ENCODE data around the gene SMIM35. TPM values are rescaled to one million over a fixed set of nuclear protein-coding genes. Genes with fewer than 3 reads are reported as not detected.
A peak's percentile ranks its signal among the peaks of the same experiment; 100 is the strongest.
"Not testable (repeated sequence)": the region's sequence is repeated elsewhere in the genome, so short reads cannot be mapped to it uniquely, and the experiment has no call there.

Gene SMIM35
- total and polyA plus RNA-seq, 4 experiments from 2014 or later = 0.21 to 0.76 (median 0.50) TPM

- Histone ChIP-seq H3K9me3 (ENCODE audit: control insufficient read depth in 1 of 2, low read length in 2 of 2) (no peaks in the 10 kb centered on the region), H3K36me3 (ENCODE audit: insufficient read depth, low read length) (no peaks in the 10 kb centered on the region), H3K4me3 (ENCODE audit: low read length in 2 of 2) (no peak overlapping the region), H3K4me1 (ENCODE audit: insufficient read depth, low read length) (no peaks in the 10 kb centered on the region), H3K27ac (ENCODE audit: low read depth, low read length) (no peak overlapping the region), H3K27me3 (ENCODE audit: insufficient read depth, low read length) (no peaks in the 10 kb centered on the region)
- no peak for DNase-seq
- Mint-ChIP-seq H3K36me3 (no peaks in the 10 kb centered on the region), H3K4me3 (no peak overlapping the region), H3K4me1 (no peaks in the 10 kb centered on the region), H3K27me3 (peaks cover 3% of the 10 kb centered on the region in 2 donors), H3K27ac (peak overlapping the region in 1 of 7 donors; percentile 3), H3K9me3 (no peaks in the 10 kb centered on the region)
- intact Hi-C loops (cut with micrococcal nuclease) = no loop called here
- ChIA-PET POLR2A (ENCODE audit: partially characterized antibody) (no interaction called here), CTCF (ENCODE audit: partially characterized antibody) (interaction anchor here (0.9 kb wide), 1 partner anchor 177 kb away, joined by 3 read pairs; no protein-coding TSS in a partner anchor)
Observed at GRCh38 chr11:118068945-118069612, 17.7 kb downstream of the SMIM35 start.

DNA sequence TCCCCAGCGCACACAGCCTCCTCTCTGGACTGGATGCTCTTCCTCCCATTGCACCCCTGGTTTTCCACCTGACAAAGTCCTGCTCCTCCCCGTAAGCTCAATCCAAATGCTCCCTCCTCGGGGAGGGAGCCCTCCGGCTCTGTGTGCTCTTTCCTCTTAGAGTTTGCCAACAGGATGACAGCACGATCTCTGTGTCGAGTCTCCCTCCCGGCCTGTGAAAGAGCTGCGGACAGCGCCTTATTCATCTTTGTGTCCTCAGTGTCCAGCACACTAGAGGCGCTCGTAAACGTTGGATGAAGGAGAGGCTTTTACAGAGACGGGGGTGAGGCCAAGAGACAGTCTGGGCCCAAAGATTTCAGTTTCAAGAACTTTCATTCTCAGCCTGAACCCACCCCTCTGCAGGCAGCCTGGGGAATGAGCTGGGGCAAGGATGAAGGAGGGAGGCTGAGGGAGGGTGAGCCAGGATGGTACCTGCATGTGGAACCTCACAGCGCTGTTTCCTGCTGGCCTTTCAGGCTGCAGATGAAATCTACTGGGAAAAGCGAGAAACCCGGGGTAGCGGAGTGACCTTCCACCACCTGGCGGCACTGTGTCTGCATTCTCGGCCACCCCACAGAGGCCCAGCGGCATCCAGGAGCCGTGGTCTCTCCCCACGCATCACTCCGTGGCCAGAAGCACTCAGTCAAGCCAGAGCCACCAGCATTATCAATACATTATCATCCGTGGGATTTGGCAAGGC, 18.4 kb downstream of the SMIM35 start:
- Mint-ChIP-seq H3K27ac (peak overlapping the region in 1 of 7 donors; percentile 3), H3K27me3 (peaks cover 2 to 3% of the 10 kb centered on the region in 2 donors), H3K4me3 (no peak overlapping the region), H3K9me3 (no peaks in the 10 kb centered on the region), H3K4me1 (no peaks in the 10 kb centered on the region), H3K36me3 (no peaks in the 10 kb centered on the region)
- no peak overlapping the region for H3K27ac ChIP-seq (ENCODE audit: low read depth, low read length)
- intact Hi-C loops (cut with micrococcal nuclease) = no loop called here
- H3K9me3 ChIP-seq (ENCODE audit: control insufficient read depth in 1 of 2, low read length in 2 of 2) = no peaks in the 10 kb centered on the region
- CTCF ChIA-PET (ENCODE audit: partially characterized antibody) = interaction anchor here (0.9 kb wide), 1 partner anchor 176 kb away, joined by 3 read pairs; no protein-coding TSS in a partner anchor
- no peak for DNase-seq
- no peaks in the 10 kb centered on the region for H3K36me3 ChIP-seq (ENCODE audit: insufficient read depth, low read length)
- no peak overlapping the region for H3K4me3 ChIP-seq (ENCODE audit: low read length in 2 of 2)
- no peaks in the 10 kb centered on the region for H3K27me3 ChIP-seq (ENCODE audit: insufficient read depth, low read length)
- POLR2A ChIA-PET (ENCODE audit: partially characterized antibody) = no interaction called here
- H3K4me1 ChIP-seq (ENCODE audit: insufficient read depth, low read length) = no peaks in the 10 kb centered on the region

- Mint-ChIP-seq H3K9me3 (no peaks in the 10 kb centered on the region), H3K36me3 (no peaks in the 10 kb centered on the region), H3K27ac (no peak overlapping the region), H3K4me3 (no peak overlapping the region), H3K4me1 (no peaks in the 10 kb centered on the region), H3K27me3 (peaks cover 2 to 4% of the 10 kb centered on the region in 2 donors)
- no peak overlapping the region for H3K4me3 ChIP-seq (ENCODE audit: low read length in 2 of 2)
- H3K9me3 ChIP-seq (ENCODE audit: control insufficient read depth in 1 of 2, low read length in 2 of 2) = no peaks in the 10 kb centered on the region
- no peak for DNase-seq
- H3K27ac ChIP-seq (ENCODE audit: low read depth, low read length) = no peak overlapping the region
- intact Hi-C loops (cut with micrococcal nuclease) = no loop called here
- H3K27me3 ChIP-seq (ENCODE audit: insufficient read depth, low read length) = no peaks in the 10 kb centered on the region
- POLR2A ChIA-PET (ENCODE audit: partially characterized antibody) = no interaction called here
- CTCF ChIA-PET (ENCODE audit: partially characterized antibody) = no interaction called here
- no peaks in the 10 kb centered on the region for H3K36me3 ChIP-seq (ENCODE audit: insufficient read depth, low read length)
- H3K4me1 ChIP-seq (ENCODE audit: insufficient read depth, low read length) = no peaks in the 10 kb centered on the region
Observed at GRCh38 chr11:118067006-118067405, 19.8 kb downstream of the SMIM35 start.

GRCh38 chr11:118065384-118065783, 21.4 kb downstream of the SMIM35 start:
- ChIA-PET POLR2A (ENCODE audit: partially characterized antibody) (no interaction called here), CTCF (ENCODE audit: partially characterized antibody) (no interaction called here)
- no peak for DNase-seq
- H3K4me1 Mint-ChIP-seq = no peaks in the 10 kb centered on the region
- H3K4me1 ChIP-seq (ENCODE audit: insufficient read depth, low read length) = no peaks in the 10 kb centered on the region
- H3K27me3 ChIP-seq (ENCODE audit: insufficient read depth, low read length) = no peaks in the 10 kb centered on the region
- no peaks in the 10 kb centered on the region for H3K36me3 ChIP-seq (ENCODE audit: insufficient read depth, low read length)
- intact Hi-C loops (cut with micrococcal nuclease) = no loop called here
- no peaks in the 10 kb centered on the region for H3K36me3 Mint-ChIP-seq
- H3K9me3 Mint-ChIP-seq = no peaks in the 10 kb centered on the region
- no peak overlapping the region for H3K27ac ChIP-seq (ENCODE audit: low read depth, low read length)
- no peak overlapping the region for H3K4me3 ChIP-seq (ENCODE audit: low read length in 2 of 2)
- peaks cover 1 to 2% of the 10 kb centered on the region in 2 donors for H3K27me3 Mint-ChIP-seq
- H3K4me3 Mint-ChIP-seq = no peak overlapping the region
- no peak overlapping the region for H3K27ac Mint-ChIP-seq
- H3K9me3 ChIP-seq (ENCODE audit: control insufficient read depth in 1 of 2, low read length in 2 of 2) = no peaks in the 10 kb centered on the region

- ChIA-PET CTCF (ENCODE audit: partially characterized antibody) (interaction anchor here (0.8 kb wide), 1 partner anchor 118 kb away, joined by 3 read pairs; no protein-coding TSS in a partner anchor), POLR2A (ENCODE audit: partially characterized antibody) (no interaction called here)
- H3K36me3 ChIP-seq (ENCODE audit: insufficient read depth, low read length) = no peaks in the 10 kb centered on the region
- Mint-ChIP-seq H3K27ac (no peak overlapping the region), H3K36me3 (no peaks in the 10 kb centered on the region), H3K4me1 (no peaks in the 10 kb centered on the region), H3K9me3 (no peaks in the 10 kb centered on the region), H3K27me3 (peaks cover 1 to 2% of the 10 kb centered on the region in 2 donors), H3K4me3 (no peak overlapping the region)
- H3K27me3 ChIP-seq (ENCODE audit: insufficient read depth, low read length) = no peaks in the 10 kb centered on the region
- H3K4me3 ChIP-seq (ENCODE audit: low read length in 2 of 2) = no peak overlapping the region
- intact Hi-C loops (cut with micrococcal nuclease) = no loop called here
- H3K27ac ChIP-seq (ENCODE audit: low read depth, low read length) = no peak overlapping the region
- DNase-seq = no peak
- H3K9me3 ChIP-seq (ENCODE audit: control insufficient read depth in 1 of 2, low read length in 2 of 2) = no peaks in the 10 kb centered on the region
- no peaks in the 10 kb centered on the region for H3K4me1 ChIP-seq (ENCODE audit: insufficient read depth, low read length)
Observed at GRCh38 chr11:118064956-118065355, 21.8 kb downstream of the SMIM35 start.

- H3K27me3 ChIP-seq (ENCODE audit: insufficient read depth, low read length); H3K4me1 Mint-ChIP-seq; H3K36me3 Mint-ChIP-seq; intact Hi-C loops (cut with micrococcal nuclease); H3K27me3 Mint-ChIP-seq; H3K9me3 ChIP-seq (ENCODE audit: control insufficient read depth in 1 of 2, low read length in 2 of 2); H3K9me3 Mint-ChIP-seq; DNase-seq; H3K36me3 ChIP-seq (ENCODE audit: insufficient read depth, low read length); H3K27ac ChIP-seq (ENCODE audit: low read depth, low read length); H3K4me3 ChIP-seq (ENCODE audit: low read length in 2 of 2); H3K4me1 ChIP-seq (ENCODE audit: insufficient read depth, low read length); H3K27ac Mint-ChIP-seq: not testable (repeated sequence)
- POLR2A ChIA-PET (ENCODE audit: partially characterized antibody) = interaction anchor here (1.5 kb wide), 1 partner anchor 9 kb away, joined by 3 read pairs; no protein-coding TSS in a partner anchor
- CTCF ChIA-PET (ENCODE audit: partially characterized antibody) = interaction anchor here (1.1 to 2.4 kb wide), 3 partner anchors 9 to 116 kb away, joined by 3 to 8 read pairs (median 8); no protein-coding TSS in a partner anchor
- peak overlapping the region in 1 of 8 donors; percentile 24 for H3K4me3 Mint-ChIP-seq
Observed at GRCh38 chr11:118062631-118063030, 24.1 kb downstream of the SMIM35 start.

- ChIA-PET CTCF (ENCODE audit: partially characterized antibody) (interaction anchor here (0.8 to 2.4 kb wide), 3 partner anchors 9 to 257 kb away, joined by 3 to 8 read pairs (median 8); no protein-coding TSS in a partner anchor), POLR2A (ENCODE audit: partially characterized antibody) (interaction anchor here (1.2 to 1.5 kb wide), 2 partner anchors 9 to 60 kb away, joined by 3 read pairs; no protein-coding TSS in a partner anchor)
- H3K9me3 Mint-ChIP-seq; intact Hi-C loops (cut with micrococcal nuclease); H3K27ac Mint-ChIP-seq; H3K4me1 Mint-ChIP-seq; DNase-seq; H3K27ac ChIP-seq (ENCODE audit: low read depth, low read length); H3K4me3 ChIP-seq (ENCODE audit: low read length in 2 of 2); H3K36me3 ChIP-seq (ENCODE audit: insufficient read depth, low read length); H3K4me3 Mint-ChIP-seq; H3K9me3 ChIP-seq (ENCODE audit: control insufficient read depth in 1 of 2, low read length in 2 of 2); H3K27me3 ChIP-seq (ENCODE audit: insufficient read depth, low read length); H3K4me1 ChIP-seq (ENCODE audit: insufficient read depth, low read length); H3K27me3 Mint-ChIP-seq; H3K36me3 Mint-ChIP-seq: not testable (repeated sequence)
Observed at GRCh38 chr11:118062181-118062580, 24.6 kb downstream of the SMIM35 start.
